Heart right ventricle (tissue), 16 donors: Measurements from ENCODE around the gene RARG. TPM values are rescaled to one million over a fixed set of nuclear protein-coding genes. Genes with fewer than 3 reads are reported as not detected.

ENCODE experiments used
- ATAC-seq, 8 donors: fragments of 200-7000 bp; cut with Tn5 transposase; one replicate each; pipeline ENCODE4 v1.9.1; 2020; ENCODE audit warnings: mild to moderate bottlenecking in 8 of 8, moderate library complexity in 8 of 8, moderate number of reproducible peaks in 1 of 8
- DNase-seq, 2 donors: peaks; one replicate each; pipeline ENCODE4 v3.0.0-alpha.2; 2020
- H3K27ac ChIP-seq, 10 donors: fragments of 200-600 bp; sonication (generic) in 2 of 10; one replicate each; pipeline versions ENCODE4 v1.5.0 to v1.8.0; 2020 to 2022; ENCODE audit warnings: mild to moderate bottlenecking in 3 of 10
- H3K27me3 ChIP-seq, 7 donors: fragments of 200-600 bp; one replicate each; pipeline ENCODE4 v1.8.0; 2021 to 2022; ENCODE audit warnings: mild to moderate bottlenecking in 2 of 7
- H3K36me3 ChIP-seq, 9 donors: fragments of 200-600 bp; sonication (generic) in 1 of 9; one replicate each; pipeline versions ENCODE4 v1.5.0 to v1.8.0; 2020 to 2022; ENCODE audit warnings: mild to moderate bottlenecking in 2 of 9
- H3K4me1 ChIP-seq, 9 donors: fragments of 200-600 bp; sonication (generic) in 1 of 9; one replicate each; pipeline versions ENCODE4 v1.5.0 to v1.8.0; 2020 to 2022; ENCODE audit warnings: mild to moderate bottlenecking in 4 of 9
- H3K4me3 ChIP-seq, 10 donors: fragments of 200-600 bp; sonication (generic) in 2 of 10; one replicate each; pipeline versions ENCODE4 v1.5.0 to v1.8.0; 2020 to 2022; ENCODE audit warnings: mild to moderate bottlenecking in 7 of 10, moderate library complexity in 2 of 10
- H3K9me3 ChIP-seq, 11 donors: fragments of 200-600 bp in 10 of 11; sonication (generic) in 2 of 11; one replicate each; pipeline versions ENCODE4 v1.5.0 to v1.8.0; 2013 to 2022; ENCODE audit warnings: mild to moderate bottlenecking in 2 of 11, control low read depth in 1 of 11, moderate library complexity in 1 of 11
- WGBS, 2 donors: extraction: QIAGEN DNeasy Blood & Tissue Kit; methylation state at CpG; one replicate each; pipeline ENCODE4 v1.1.7; 2013; ENCODE audit warnings: inconsistent platforms in 1 of 2; 5-methylcytosine and 5-hydroxymethylcytosine counted together
- intact Hi-C, 10 donors: fragments of 100-400 bp; cut with DNase I; formaldehyde crosslinking; loops; one replicate each; pipeline versions ENCODE4 v1.11.1 to v1.14.2; 2022
- polyA plus RNA-seq, 2 donors: library from polyadenylated mRNA; stranded (reverse); fragments of 200-250 nt; gene quantifications; one replicate each; pipeline ENCODE4 v1.2.3, GENCODE V29; 2013
- total RNA-seq, 10 donors: library from RNA; stranded (reverse); fragmentation: NEBNext Ultra II Directional in 3 of 10; extraction: Animal tissue kit (Norgen Biotek cat#: 25700) in 3 of 10; gene quantifications; one replicate each; pipeline versions ENCODE4 v1.2.1 to v1.2.4, GENCODE V29; 2021 to 2023
- TF ChIP-seq, protein P1 (sequence below), 9 donors: fragments of 200-600 bp; sonication (generic) in 2 of 9; IDR thresholded peaks; one replicate each; pipeline versions ENCODE4 v1.5.0 to v1.8.0; 2021 to 2022; ENCODE audit warnings: antibody characterized with exemption in 9 of 9, mild to moderate bottlenecking in 5 of 9, moderate library complexity in 1 of 9
- donor health status: Arrhythmogenic right ventricular cardiomyopathy.
- donor health status: ischemic (EF 13 %, LVEDD 7.1; RV severe dilation, severe dysfunction).
- donor health status: healthy with polysubstance abuse.
- donor health status: DM: no; HTN: yes; CAD: no.
- donor health status: DM: no; HTN: no; CAD: no.
- donor health status: ischemic (EF 25% LVEDD 6.9; RV normal size, moderate dysfunction).
- donor health status: ischemic (EF 25% LVEDD 5.7; RV mildly dilated, moderate dysfunction).
- donor health status: healthy.
- donor health status: DM: yes; HTN: yes; CAD: no.
- donor health status: Ischemic cardiomyopathy.
- donor health status: ischemic (EF 35%, LVEDD 5.7; RV mildly dilated, moderate dysfunction).
- donor health status: nonischemic (EF 11% LVEDD 7.7; RV severe dilation, severe dysfunction).
- donor health status: DM: yes; HTN: yes; CAD: no.
- donor health status: PGD.
- donor health status: ischemic (EF 29% LVEDD 5.4; RV normal size, mild dysfunction).
- donor health status: nonischemic (EF 23%, LVEDD 6.1; RV moderate dilation, normal function).

The RARG gene
- total and polyA plus RNA-seq, 12 donors = 7.0 to 21.7 (median 12.8) TPM

DNA sequence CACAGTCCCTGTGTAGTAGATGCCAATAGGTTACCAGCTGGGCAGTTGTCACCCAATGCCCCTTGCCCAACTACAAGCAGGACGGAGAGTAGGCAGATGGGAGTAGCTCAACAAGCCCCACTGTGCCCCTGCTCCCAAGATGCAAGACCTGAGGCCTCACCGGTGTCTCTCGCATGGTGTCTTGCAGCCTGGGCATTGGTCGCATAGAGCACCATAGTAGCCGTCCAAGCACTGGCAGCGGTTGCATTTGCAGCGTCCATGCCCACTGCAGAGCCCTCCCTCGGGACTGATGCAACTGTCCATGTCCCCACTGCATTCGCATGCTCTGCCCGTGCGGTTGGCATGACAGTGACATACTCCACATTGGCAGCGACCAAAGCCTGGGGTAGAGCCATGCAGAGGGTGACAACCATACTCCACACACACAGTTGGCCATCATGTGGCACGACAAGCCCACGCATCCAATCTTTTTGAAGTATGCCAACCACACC, 39.4 kb downstream of the RARG start:
- H3K36me3 ChIP-seq = peaks cover 0 to 55% (median 13%) of the 10 kb centered on the region in 9 donors
- no peak overlapping the region for H3K4me3 ChIP-seq
- ATAC-seq = no peak
- TF ChIP-seq, protein P1, sequence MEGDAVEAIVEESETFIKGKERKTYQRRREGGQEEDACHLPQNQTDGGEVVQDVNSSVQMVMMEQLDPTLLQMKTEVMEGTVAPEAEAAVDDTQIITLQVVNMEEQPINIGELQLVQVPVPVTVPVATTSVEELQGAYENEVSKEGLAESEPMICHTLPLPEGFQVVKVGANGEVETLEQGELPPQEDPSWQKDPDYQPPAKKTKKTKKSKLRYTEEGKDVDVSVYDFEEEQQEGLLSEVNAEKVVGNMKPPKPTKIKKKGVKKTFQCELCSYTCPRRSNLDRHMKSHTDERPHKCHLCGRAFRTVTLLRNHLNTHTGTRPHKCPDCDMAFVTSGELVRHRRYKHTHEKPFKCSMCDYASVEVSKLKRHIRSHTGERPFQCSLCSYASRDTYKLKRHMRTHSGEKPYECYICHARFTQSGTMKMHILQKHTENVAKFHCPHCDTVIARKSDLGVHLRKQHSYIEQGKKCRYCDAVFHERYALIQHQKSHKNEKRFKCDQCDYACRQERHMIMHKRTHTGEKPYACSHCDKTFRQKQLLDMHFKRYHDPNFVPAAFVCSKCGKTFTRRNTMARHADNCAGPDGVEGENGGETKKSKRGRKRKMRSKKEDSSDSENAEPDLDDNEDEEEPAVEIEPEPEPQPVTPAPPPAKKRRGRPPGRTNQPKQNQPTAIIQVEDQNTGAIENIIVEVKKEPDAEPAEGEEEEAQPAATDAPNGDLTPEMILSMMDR (IDR thresholded peaks at IDR 0.05) = no peak
- DNase-seq = no peak
- H3K9me3 ChIP-seq = no peaks in the 10 kb centered on the region
- no peaks in the 10 kb centered on the region for H3K27me3 ChIP-seq
- intact Hi-C loops = loop anchor here in 4 of 10 donors (5.0 to 10.0 kb wide), 2 partner anchors 125 to 128 kb away; no protein-coding TSS in a partner anchor
- H3K4me1 ChIP-seq = peaks cover 0 to 19% (median 8%) of the 10 kb centered on the region in 9 donors
- 92% methylated on average over 14 of the region's 14 CpGs for WGBS, 2 donors
- no peak overlapping the region for H3K27ac ChIP-seq

DNA sequence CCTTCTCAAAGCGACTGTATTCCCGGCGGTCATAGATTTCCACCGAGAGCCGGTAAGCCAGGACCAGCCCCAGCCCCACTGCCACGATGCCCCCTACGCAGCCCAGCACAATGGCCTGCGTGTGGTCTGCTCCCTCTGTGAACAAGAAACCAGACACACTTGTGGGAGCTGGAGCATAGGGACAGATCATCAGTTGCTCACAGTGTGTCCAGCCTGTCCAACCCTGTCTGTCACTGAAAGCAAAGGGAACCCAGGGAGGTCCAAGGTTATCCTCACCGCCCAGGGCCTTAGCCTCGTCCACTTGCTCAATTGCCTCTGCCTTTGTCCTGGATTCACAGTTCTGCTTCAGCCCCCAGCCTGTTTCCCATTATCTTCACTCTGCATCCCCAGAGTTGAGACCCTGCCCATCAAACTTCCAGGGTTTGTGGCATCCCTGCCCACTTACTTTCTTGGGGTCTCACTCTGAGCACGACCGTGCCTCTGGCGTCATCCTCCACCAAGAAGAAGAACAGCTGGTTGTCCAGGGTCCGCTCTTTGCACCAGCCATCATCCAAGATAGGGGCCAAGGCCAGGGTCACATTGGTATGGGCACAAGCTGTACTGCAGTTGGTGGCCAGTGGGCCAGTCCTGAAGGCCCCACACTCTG, 40.0 kb downstream of the RARG start:
- no peak overlapping the region for H3K4me3 ChIP-seq
- 89 to 96% methylated on average over 14 of the region's 14 CpGs for whole genome bisulfite sequencing, 2 donors
- H3K9me3 ChIP-seq = no peaks in the 10 kb centered on the region
- H3K36me3 ChIP-seq = peaks cover 0 to 55% (median 19%) of the 10 kb centered on the region in 9 donors
- H3K27ac ChIP-seq = no peak overlapping the region
- no peaks in the 10 kb centered on the region for H3K27me3 ChIP-seq
- ATAC-seq = no peak
- intact Hi-C loops = loop anchor here in 6 of 10 donors (2.0 to 10.0 kb wide), 4 partner anchors 33 to 127 kb away; no protein-coding TSS in a partner anchor
- TF ChIP-seq, protein P1 (IDR thresholded peaks at IDR 0.05) = no peak
- H3K4me1 ChIP-seq = peaks cover 0 to 14% (median 6%) of the 10 kb centered on the region in 9 donors
- DNase-seq = no peak

DNA sequence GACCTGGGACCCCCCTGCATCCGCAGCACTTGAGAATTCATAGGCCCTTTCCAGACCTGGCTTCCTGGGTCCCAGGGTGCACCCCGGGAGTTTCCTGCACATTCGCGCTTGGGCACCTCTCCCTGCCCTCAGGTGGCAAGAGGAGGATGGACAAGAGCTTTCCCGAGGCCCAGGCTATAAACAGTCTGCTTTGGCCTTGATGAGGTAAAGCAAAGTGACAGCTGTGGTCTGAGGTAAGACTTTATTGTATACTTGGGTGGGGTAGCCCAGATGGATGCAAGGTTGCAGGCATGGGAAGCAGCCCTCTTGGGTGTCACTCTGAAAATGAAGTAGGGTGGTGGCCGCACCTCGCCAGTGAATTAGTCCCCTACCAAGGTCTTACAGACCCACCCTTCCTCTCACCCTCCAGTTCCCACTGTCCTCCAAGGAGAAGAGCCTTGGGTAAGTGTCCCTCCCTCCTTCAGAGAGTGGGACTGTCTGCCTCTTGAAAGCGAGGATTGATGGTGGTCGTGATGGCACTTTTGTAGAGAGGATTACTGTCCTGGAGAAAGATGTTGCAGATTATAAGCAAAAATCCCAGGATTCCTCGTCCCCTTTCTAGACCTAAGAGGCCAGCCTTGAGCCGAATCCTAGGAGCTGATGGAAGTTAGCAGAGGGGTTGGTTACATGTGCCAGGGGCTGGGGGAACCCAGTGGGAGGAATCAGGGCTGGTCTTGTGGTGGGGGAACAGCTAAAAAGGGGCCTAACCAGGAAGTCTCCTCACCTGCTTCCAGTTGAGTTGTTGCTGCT, 40.7 kb downstream of the RARG start:
- no peaks in the 10 kb centered on the region for H3K9me3 ChIP-seq
- no peak overlapping the region for H3K4me3 ChIP-seq
- ATAC-seq (no peak), DNase-seq (no peak)
- no peaks in the 10 kb centered on the region for H3K27me3 ChIP-seq
- peaks cover 0 to 14% (median 6%) of the 10 kb centered on the region in 9 donors for H3K4me1 ChIP-seq
- TF ChIP-seq, protein P1 (IDR thresholded peaks at IDR 0.05) = no peak
- intact Hi-C loops = loop anchor here in 6 of 10 donors (2.0 to 10.0 kb wide), 4 partner anchors 32 to 126 kb away; no protein-coding TSS in a partner anchor
- H3K36me3 ChIP-seq = peaks cover 0 to 61% (median 26%) of the 10 kb centered on the region in 9 donors
- H3K27ac ChIP-seq = no peak overlapping the region
- WGBS, 2 donors = 83 to 87% methylated on average over 11 of the region's 11 CpGs

DNA sequence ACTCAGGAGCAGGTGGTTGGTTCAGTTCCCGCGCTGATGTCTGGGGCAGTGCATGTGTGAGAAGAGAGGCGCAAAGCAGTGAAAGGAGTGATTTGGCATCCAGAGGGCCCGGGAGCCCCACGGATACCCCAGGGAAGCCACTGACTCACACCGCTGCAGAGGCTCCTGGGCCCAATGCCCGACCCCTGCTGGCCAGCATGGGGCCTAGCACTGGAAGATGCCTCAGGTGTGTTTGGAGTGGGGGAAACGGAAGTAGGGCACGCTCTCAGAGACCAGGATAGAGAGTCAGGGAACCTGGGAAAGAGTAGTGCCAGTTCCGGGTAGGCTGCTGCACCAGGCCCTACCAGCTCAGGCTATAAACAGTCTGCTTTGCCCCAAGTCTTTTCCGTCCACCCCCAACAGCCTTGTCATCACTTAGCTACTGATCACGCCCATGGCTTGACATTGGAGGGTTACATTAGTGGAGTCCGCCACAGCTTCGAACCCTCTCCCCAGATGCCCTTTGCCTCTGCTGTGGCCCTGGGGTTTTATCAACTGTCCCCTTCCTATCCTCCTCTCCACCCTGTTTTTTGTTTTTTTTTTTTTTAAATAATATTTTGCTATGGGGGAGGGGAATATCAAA, 41.8 kb downstream of the RARG start:
- H3K9me3 ChIP-seq = no peaks in the 10 kb centered on the region
- ATAC-seq (peak; percentile 21 to 88 (median 74)), DNase-seq (peak; percentile 37 to 61)
- peaks cover 0 to 72% (median 37%) of the 10 kb centered on the region in 9 donors for H3K36me3 ChIP-seq
- H3K27ac ChIP-seq = peak overlapping the region in 2 of 10 donors; percentile 12 to 46
- H3K27me3 ChIP-seq = no peaks in the 10 kb centered on the region
- 30 to 35% methylated on average over 14 of the region's 14 CpGs for WGBS, 2 donors
- TF ChIP-seq, protein P1 (IDR thresholded peaks at IDR 0.05) = peak; percentile 40 to 78 (median 69)
- peaks cover 0 to 16% (median 6%) of the 10 kb centered on the region in 9 donors for H3K4me1 ChIP-seq
- intact Hi-C loops = loop anchor here in 6 of 10 donors (2.0 to 10.0 kb wide), 4 partner anchors 31 to 125 kb away; no protein-coding TSS in a partner anchor
- H3K4me3 ChIP-seq = no peak overlapping the region
